Tibial nerve (tissue), 3 donors: ENCODE data around the gene SNRNP35.

ENCODE experiments used
- POLR2A ChIP-seq, 2 donors: fragments of 450-650 bp; IDR thresholded peaks; one replicate each; pipeline ENCODE4 v1.6.1; 2017; ENCODE audit warnings: antibody characterized with exemption in 2 of 2, mild to moderate bottlenecking in 2 of 2, moderate library complexity in 2 of 2
- TF ChIP-seq, protein P1 (sequence below), 5 experiments: fragments of 200-600 bp in 3 of 5; fragments of 450-650 bp in 2 of 5; sonication (generic) in 3 of 5; IDR thresholded peaks; one replicate each; pipeline ENCODE4 v1.5.1; 2016 to 2019; ENCODE audit warnings: antibody characterized with exemption in 5 of 5, mild to moderate bottlenecking in 3 of 5, moderate library complexity in 2 of 5

- TF ChIP-seq, protein P1, sequence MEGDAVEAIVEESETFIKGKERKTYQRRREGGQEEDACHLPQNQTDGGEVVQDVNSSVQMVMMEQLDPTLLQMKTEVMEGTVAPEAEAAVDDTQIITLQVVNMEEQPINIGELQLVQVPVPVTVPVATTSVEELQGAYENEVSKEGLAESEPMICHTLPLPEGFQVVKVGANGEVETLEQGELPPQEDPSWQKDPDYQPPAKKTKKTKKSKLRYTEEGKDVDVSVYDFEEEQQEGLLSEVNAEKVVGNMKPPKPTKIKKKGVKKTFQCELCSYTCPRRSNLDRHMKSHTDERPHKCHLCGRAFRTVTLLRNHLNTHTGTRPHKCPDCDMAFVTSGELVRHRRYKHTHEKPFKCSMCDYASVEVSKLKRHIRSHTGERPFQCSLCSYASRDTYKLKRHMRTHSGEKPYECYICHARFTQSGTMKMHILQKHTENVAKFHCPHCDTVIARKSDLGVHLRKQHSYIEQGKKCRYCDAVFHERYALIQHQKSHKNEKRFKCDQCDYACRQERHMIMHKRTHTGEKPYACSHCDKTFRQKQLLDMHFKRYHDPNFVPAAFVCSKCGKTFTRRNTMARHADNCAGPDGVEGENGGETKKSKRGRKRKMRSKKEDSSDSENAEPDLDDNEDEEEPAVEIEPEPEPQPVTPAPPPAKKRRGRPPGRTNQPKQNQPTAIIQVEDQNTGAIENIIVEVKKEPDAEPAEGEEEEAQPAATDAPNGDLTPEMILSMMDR (IDR thresholded peaks at IDR 0.05): no peak
- TF ChIP-seq POLR2A (IDR thresholded peaks at IDR 0.05): no peak
Measured at GRCh38 chr12:123449856-123450255, 8.1 kb upstream of the SNRNP35 start.
